Activated CD8-positive, alpha-beta T cell treated with anti-CD3 and anti-CD28 coated beads for 36 hours (primary cell): ENCODE results near the gene FAM50A. TPM values are rescaled to one million over a fixed set of nuclear protein-coding genes. Genes with fewer than 3 reads are reported as not detected.

Experiments
- ATAC-seq: fragments of 200-7000 bp; cut with Tn5 transposase; one replicate; pipeline ENCODE4 v1.10.0; 2021; ENCODE audit warnings: mild to moderate bottlenecking, moderate library complexity
- CTCF ChIA-PET: fragments of 350-600 bp; sonication (Branson Sonifier 250); formaldehyde crosslinking; loops from one replicate; lab custom pipeline; 2021; ENCODE audit warnings: antibody characterized with exemption; lab: Charles Lee
- POLR2A ChIA-PET: fragments of 350-600 bp; sonication (Branson Sonifier 250); formaldehyde crosslinking; loops from one replicate; lab custom pipeline; 2021; ENCODE audit warnings: antibody characterized with exemption; lab: Charles Lee
- DNase-seq: peaks from one replicate; pipeline ENCODE4 v3.0.0-alpha.2; 2020
- H3K27ac Mint-ChIP-seq: one replicate; pipeline ENCODE4 v1.8.0; 2021; ENCODE audit warnings: mild to moderate bottlenecking, mixed read lengths
- H3K27me3 Mint-ChIP-seq: one replicate; pipeline ENCODE4 v1.8.0; 2021; ENCODE audit warnings: mixed read lengths
- H3K36me3 Mint-ChIP-seq: one replicate; pipeline ENCODE4 v1.8.0; 2021; ENCODE audit warnings: low read depth, mixed read lengths
- H3K4me1 Mint-ChIP-seq: one replicate; pipeline ENCODE4 v1.8.0; 2021; ENCODE audit warnings: low read depth, mixed read lengths
- H3K4me3 Mint-ChIP-seq: one replicate; pipeline ENCODE4 v1.8.0; 2021; ENCODE audit warnings: mild to moderate bottlenecking, moderate library complexity, mixed read lengths
- H3K9me3 Mint-ChIP-seq: one replicate; pipeline ENCODE4 v1.8.0; 2021; ENCODE audit warnings: mixed read lengths
- intact Hi-C: fragments of 100-400 bp; cut with micrococcal nuclease; formaldehyde crosslinking; loops from one replicate; pipeline ENCODE4 v1.10.0; 2022
- total RNA-seq, 2 experiments: library from RNA; stranded (reverse); gene quantifications; one replicate each; pipeline ENCODE4 v1.2.3, GENCODE V29; 2021
- TF ChIP-seq, protein P1 (sequence below): fragments of 200-600 bp; IDR thresholded peaks from one replicate; pipeline ENCODE4 v1.8.0; 2022; ENCODE audit warnings: antibody characterized with exemption, mild to moderate bottlenecking

FAM50A gene
- total RNA-seq, 2 experiments from 2014 or later, result 43.6 to 47.5 TPM

DNA sequence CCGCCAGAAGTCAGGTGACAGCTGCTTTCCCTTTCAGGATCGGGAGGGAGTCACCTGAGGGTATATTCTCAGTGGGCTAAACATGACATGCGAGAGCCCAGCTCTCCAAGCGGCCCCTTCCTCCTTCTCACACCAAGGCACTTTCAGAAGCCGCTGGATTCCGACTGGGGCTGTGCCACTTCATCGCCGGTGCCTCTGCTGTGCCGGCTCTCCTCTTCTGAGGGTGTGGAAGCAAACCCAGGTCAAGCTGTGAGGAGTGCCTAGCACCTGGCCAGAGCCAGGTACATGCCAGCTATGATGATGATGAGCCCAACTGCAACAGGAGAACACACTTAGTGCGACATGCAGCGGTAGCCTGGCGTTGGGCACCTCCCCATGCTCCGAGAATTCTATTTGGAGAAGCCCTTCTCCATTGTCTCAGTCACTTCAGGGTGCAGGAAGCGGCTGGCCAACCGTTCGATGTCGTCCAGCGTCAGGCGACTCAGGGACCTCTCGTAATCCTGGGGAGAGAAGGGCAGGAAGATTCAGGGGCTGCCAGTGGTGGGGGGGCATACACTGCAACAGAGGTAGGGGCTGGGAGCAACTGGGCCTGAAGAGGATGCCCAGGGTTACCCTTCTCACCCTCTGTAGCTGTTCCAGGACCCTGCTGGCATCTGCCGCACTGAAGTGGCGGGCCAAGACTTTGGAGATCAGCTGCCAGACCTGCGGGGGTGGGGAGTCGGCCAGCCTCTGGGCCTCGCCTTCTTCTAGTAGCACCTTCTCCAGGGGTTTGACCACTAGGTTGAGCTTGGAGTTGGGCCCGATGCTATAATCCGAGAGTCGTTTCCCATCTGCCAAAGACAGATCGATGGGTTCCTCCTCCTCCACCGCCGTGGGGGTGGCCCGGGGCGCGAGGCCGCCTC, 41.5 kb downstream of the FAM50A start:
- intact Hi-C loops, result no loop called here
- TF ChIP-seq, protein P1, sequence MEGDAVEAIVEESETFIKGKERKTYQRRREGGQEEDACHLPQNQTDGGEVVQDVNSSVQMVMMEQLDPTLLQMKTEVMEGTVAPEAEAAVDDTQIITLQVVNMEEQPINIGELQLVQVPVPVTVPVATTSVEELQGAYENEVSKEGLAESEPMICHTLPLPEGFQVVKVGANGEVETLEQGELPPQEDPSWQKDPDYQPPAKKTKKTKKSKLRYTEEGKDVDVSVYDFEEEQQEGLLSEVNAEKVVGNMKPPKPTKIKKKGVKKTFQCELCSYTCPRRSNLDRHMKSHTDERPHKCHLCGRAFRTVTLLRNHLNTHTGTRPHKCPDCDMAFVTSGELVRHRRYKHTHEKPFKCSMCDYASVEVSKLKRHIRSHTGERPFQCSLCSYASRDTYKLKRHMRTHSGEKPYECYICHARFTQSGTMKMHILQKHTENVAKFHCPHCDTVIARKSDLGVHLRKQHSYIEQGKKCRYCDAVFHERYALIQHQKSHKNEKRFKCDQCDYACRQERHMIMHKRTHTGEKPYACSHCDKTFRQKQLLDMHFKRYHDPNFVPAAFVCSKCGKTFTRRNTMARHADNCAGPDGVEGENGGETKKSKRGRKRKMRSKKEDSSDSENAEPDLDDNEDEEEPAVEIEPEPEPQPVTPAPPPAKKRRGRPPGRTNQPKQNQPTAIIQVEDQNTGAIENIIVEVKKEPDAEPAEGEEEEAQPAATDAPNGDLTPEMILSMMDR, result no peak
- Mint-ChIP-seq H3K9me3 (no peaks in the 10 kb centered on the region), H3K27me3 (no peaks in the 10 kb centered on the region), H3K27ac (peak overlapping the region; percentile 72), H3K4me1 (peaks cover 25% of the 10 kb centered on the region), H3K4me3 (peak overlapping the region; percentile 71), H3K36me3 (peaks cover 18% of the 10 kb centered on the region)
- POLR2A ChIA-PET, result interaction anchor here (0.5 to 1.6 kb wide), 10 partner anchors 9 to 534 kb away, joined by 3 to 5 read pairs (median 3); no protein-coding TSS in a partner anchor
- CTCF ChIA-PET, result no interaction called here
- ATAC-seq, result no peak
- no peak for DNase-seq

DNA sequence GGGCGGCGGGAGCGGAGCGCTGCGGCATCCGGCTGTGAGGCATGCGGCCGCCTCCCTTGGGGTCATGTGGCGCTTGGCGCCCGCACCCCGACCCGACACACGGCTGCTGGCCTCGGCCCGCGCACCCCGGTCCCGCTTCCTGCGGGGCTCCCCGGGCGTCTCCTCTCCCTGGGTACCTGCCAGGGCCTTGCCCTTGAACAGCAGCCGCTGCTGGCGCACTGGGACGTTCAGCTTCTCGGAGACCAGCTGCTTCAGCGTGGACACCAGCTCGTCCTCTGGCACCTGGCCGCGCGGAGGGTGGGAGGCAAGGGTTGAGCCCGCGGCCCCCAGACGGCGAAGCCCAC, 42.1 kb downstream of the FAM50A start:
- no peak overlapping the region for H3K27ac Mint-ChIP-seq
- intact Hi-C loops, result no loop called here

DNA sequence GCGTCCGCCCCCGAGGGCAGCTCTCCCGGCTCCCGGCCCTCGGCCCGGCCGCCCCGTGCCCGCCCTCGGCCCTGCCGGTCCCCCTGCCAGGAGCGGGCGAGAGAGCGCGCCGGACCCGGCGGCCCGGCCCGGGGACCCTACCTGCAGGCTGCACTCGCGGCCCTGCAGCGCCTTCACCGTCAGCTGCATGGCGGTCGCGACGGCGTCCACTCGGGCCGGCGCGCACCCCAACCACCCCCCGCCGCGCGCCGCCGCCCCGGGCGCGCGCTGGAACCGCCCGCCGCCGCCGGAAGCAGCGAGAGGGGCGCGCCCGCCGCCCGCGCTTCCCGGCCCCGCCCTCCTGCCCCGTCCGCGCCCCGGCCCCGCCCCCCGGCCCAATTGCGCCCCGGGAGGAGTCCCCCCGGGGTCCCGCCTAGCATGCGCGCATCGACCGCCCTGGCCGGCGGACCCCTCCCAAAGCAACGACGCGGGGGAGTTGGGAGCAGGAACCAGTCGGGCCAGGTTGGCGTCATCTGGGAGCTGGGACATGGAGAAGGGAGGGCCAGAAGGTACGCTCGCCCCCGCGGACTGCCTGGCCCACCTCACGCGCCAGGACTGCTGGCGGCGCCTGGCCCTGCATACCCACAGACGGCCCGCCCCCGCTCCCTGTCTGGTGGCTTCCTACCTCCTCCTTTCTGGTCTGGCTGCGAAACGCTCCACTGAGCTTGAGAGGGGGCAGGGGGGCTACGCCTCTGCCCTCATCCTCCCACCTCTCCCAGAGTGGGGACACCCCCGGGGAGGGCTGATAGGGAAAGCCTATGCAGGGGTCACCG, 42.7 kb downstream of the FAM50A start, which contains the start of gene UBL4A:
Gene UBL4A (minus strand): TSS at position 220 of the 812 bp plus-strand sequence. CDS start 31 bp downstream, at position 189.
- peaks cover 29% of the 10 kb centered on the region for H3K4me1 Mint-ChIP-seq
- H3K27ac Mint-ChIP-seq, result peak within 1 kb of the TSS; percentile 72
- H3K36me3 Mint-ChIP-seq, result peaks cover 18% of the 10 kb centered on the region
- ChIA-PET CTCF (interaction anchor here (1.2 kb wide), 1 partner anchor 49 kb away, joined by 3 read pairs; no protein-coding TSS in a partner anchor), POLR2A (interaction anchor here (0.9 to 1.6 kb wide), 10 partner anchors 9 to 86 kb away, joined by 3 to 5 read pairs (median 3); no protein-coding TSS in a partner anchor)
- TF ChIP-seq, protein P1, result no peak
- peak; percentile 70 for DNase-seq
- intact Hi-C loops, result no loop called here
- ATAC-seq, result peak; percentile 24
- H3K9me3 Mint-ChIP-seq, result no peaks in the 10 kb centered on the region
- H3K4me3 Mint-ChIP-seq, result peak within 1 kb of the TSS; percentile 71
- H3K27me3 Mint-ChIP-seq, result no peaks in the 10 kb centered on the region

More for the DNA sequence above, 42.1 kb downstream of the FAM50A start:
- H3K4me1 Mint-ChIP-seq, result peaks cover 25% of the 10 kb centered on the region
- peak; percentile 39 for DNase-seq
- H3K27me3 Mint-ChIP-seq, result no peaks in the 10 kb centered on the region
- peaks cover 18% of the 10 kb centered on the region for H3K36me3 Mint-ChIP-seq
- ChIA-PET POLR2A (interaction anchor here (0.9 to 1.6 kb wide), 10 partner anchors 8 to 85 kb away, joined by 3 to 5 read pairs (median 3); no protein-coding TSS in a partner anchor), CTCF (no interaction called here)
- TF ChIP-seq, protein P1, result no peak
- H3K4me3 Mint-ChIP-seq, result peak overlapping the region; percentile 71
- no peak for ATAC-seq
- no peaks in the 10 kb centered on the region for H3K9me3 Mint-ChIP-seq

DNA sequence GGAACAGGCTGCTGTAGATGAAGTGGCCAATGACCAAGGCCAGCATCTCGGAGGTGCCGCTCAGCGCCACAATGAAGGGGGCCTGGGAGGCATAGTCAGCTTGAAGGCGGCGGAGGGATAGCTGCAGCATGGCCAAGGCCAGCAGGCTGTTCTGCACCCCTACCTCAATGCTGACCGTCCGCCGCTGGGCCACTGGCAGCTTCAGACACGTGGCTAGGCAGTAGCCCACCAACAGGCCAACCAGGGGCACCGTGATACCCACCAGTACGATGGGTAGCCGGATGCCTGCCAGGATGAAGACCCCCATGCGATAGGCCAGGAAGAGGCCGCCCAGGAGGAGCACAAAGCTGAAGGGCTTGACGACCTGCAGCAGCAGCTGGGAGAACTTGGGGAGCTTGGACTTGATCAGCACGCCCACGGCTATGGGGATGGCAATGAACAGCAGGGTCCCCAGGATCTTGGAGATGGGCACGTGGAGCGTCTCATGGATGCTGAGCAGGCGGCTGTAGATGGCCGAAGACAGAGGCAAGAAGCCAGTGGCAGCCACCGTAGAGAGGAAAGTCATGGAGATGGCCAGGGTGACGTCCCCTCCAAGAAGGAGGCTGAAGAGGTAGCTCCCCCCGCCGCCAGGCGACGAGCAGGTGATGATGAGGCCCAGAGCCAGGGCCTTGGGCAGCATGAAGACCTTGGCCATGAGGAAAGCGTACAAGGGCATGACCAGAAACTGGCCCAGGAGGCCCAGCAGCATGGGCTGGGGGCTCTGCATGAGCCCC, 43.8 kb downstream of the FAM50A start:
- H3K27ac Mint-ChIP-seq, result no peak overlapping the region

More for the DNA sequence above, 43.8 kb downstream of the FAM50A start:
- H3K36me3 Mint-ChIP-seq, result peaks cover 18% of the 10 kb centered on the region
- intact Hi-C loops, result no loop called here
- peaks cover 29% of the 10 kb centered on the region for H3K4me1 Mint-ChIP-seq
- TF ChIP-seq, protein P1, result no peak
- H3K27me3 Mint-ChIP-seq, result no peaks in the 10 kb centered on the region
- no peak for DNase-seq
- no peaks in the 10 kb centered on the region for H3K9me3 Mint-ChIP-seq
- POLR2A ChIA-PET, result interaction anchor here (0.9 to 2.6 kb wide), 4 partner anchors 10 to 88 kb away, joined by 3 to 16 read pairs (median 3); partner anchors contain the start of gene RPL10
- peak overlapping the region; percentile 71 for H3K4me3 Mint-ChIP-seq
- CTCF ChIA-PET, result interaction anchor here (1.2 kb wide), 1 partner anchor 48 kb away, joined by 3 read pairs; no protein-coding TSS in a partner anchor
- ATAC-seq, result no peak
